Measurements from ENCODE around the gene RYR2. TPM values are rescaled to one million over a fixed set of nuclear protein-coding genes. Genes with fewer than 3 reads are reported as not detected.
A peak's percentile ranks its signal among the peaks of the same experiment; 100 is the strongest.

Gene RYR2
- total RNA-seq, 1 donor from 2014 or later: 4.8 TPM

- Histone ChIP-seq H3K36me3 (no peaks in the 10 kb centered on the region), H3K4me3 (no peak overlapping the region), H3K27me3 (ENCODE audit: low read depth) (no peaks in the 10 kb centered on the region), H3K9me3 (no peaks in the 10 kb centered on the region), H3K4me1 (peaks cover 8% of the 10 kb centered on the region), H3K27ac (no peak overlapping the region)
- DNase-seq (no peak), ATAC-seq (no peak)
- TF ChIP-seq CTCF (IDR thresholded peaks at IDR 0.05): no peak
- intact Hi-C loops (cut with DNase I): no loop called here
Measured at GRCh38 chr1:237029850-237030535, 12.0 kb upstream of the RYR2 start.

DNA sequence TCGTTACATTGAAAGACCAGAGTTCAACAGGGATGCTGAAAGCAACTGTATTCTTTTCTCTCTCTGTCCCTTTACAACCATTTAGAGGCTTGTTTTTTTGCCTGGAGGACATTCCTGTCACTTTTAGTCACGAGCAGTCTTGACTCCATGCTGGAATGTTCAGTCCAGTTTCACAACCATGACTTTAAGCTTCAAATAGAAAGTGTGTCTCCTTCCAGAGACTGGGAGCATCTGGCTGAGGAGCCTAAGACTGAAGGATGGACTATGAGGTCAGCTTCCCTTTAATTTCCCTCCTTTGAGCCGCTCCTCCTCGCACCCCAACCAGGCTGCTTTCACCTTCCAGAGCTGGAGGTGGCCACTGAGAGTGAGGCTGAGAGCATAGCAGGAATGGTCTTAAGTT, 10.5 kb upstream of the RYR2 start:
- no peaks in the 10 kb centered on the region for H3K9me3 ChIP-seq
- ATAC-seq: peak; percentile 41 to 63
- TF ChIP-seq CTCF (IDR thresholded peaks at IDR 0.05): no peak
- no peak for DNase-seq
- H3K27me3 ChIP-seq (ENCODE audit: low read depth): no peaks in the 10 kb centered on the region
- H3K36me3 ChIP-seq: no peaks in the 10 kb centered on the region
- H3K4me1 ChIP-seq: peaks cover 8% of the 10 kb centered on the region
- no peak overlapping the region for H3K4me3 ChIP-seq
- intact Hi-C loops (cut with DNase I): no loop called here
- H3K27ac ChIP-seq: peak overlapping the region; percentile 58

DNA sequence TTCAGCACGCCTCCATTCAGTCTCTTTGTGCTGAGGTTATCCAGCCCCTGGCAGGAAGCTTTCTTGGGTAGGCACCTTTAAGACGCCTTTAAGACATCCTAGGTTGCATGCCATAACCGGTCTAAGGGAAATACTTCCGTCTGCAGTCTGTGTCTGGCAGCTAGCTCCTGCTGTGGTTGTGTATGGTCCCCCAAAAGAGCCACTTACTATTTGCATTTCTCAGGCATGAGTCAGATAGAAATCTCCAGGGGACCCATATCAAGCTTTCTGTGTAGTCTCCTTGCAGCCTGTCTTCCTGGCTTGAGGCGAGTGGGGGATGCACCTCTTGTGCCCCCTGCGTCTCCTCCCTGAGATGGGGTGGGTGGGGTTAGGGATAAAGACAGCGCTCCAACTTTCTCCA, 10.0 kb upstream of the RYR2 start:
- H3K4me3 ChIP-seq: no peak overlapping the region
- H3K9me3 ChIP-seq: no peaks in the 10 kb centered on the region
- no peaks in the 10 kb centered on the region for H3K27me3 ChIP-seq (ENCODE audit: low read depth)
- no peak for TF ChIP-seq CTCF (IDR thresholded peaks at IDR 0.05)
- peaks cover 8% of the 10 kb centered on the region for H3K4me1 ChIP-seq
- H3K27ac ChIP-seq: peak overlapping the region; percentile 58
- DNase-seq (no peak), ATAC-seq (peak; percentile 43 to 74)
- intact Hi-C loops (cut with DNase I): no loop called here
- no peaks in the 10 kb centered on the region for H3K36me3 ChIP-seq

DNA sequence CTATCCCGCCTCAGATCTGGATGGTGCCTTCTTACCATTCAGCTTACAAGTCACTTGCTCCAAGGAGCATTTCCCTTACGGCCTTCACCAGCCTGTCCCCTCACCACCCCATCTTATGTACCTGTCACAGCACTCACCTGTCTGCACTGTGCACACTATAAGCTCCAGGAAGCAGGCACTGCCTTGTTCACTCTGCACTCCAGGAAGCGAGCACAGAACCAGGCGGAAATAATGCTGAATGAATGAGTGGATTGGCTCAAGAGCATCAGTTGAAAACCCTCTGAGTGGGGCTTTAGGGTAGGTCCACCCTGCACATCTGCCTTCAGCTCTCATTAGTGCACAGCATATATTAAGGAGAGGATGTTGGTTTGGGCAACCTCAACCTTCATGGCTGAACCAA, 8.9 kb upstream of the RYR2 start:
- ATAC-seq (no peak), DNase-seq (no peak)
- intact Hi-C loops (cut with DNase I): no loop called here
- Histone ChIP-seq H3K27ac (no peak overlapping the region), H3K4me1 (peaks cover 8% of the 10 kb centered on the region), H3K4me3 (no peak overlapping the region), H3K9me3 (no peaks in the 10 kb centered on the region), H3K36me3 (no peaks in the 10 kb centered on the region), H3K27me3 (ENCODE audit: low read depth) (no peaks in the 10 kb centered on the region)
- no peak for TF ChIP-seq CTCF (IDR thresholded peaks at IDR 0.05)

DNA sequence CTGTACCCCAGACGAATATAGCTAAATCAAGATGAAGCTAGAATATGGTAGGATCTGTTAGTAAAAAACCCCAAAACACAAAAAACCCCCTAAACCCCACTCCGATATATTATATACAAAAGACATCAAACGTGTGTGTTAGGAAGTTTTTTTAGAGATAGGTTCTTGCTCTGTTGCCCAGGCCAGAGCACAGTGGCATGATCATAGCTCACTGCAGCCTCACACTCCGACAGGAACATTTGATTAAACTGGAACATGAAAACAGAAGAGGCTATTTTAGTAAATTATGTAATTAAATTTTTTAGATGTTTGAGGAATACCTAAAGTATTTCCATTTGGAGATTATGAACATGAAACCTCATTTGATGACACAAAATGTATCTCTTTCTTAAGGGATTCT, 8.2 kb upstream of the RYR2 start:
- Histone ChIP-seq H3K36me3 (no peaks in the 10 kb centered on the region), H3K4me1 (peaks cover 8% of the 10 kb centered on the region), H3K27ac (no peak overlapping the region), H3K4me3 (no peak overlapping the region), H3K27me3 (ENCODE audit: low read depth) (no peaks in the 10 kb centered on the region), H3K9me3 (no peaks in the 10 kb centered on the region)
- DNase-seq (no peak), ATAC-seq (no peak)
- TF ChIP-seq CTCF (IDR thresholded peaks at IDR 0.05): no peak
- intact Hi-C loops (cut with DNase I): no loop called here

All from lower lobe of right lung (tissue), 2 donors.